GM18505 (cell line): Measurements from ENCODE around the gene IL1R2.
"Not testable (repeated sequence)": the region's sequence is repeated elsewhere in the genome, so short reads cannot be mapped to it uniquely, and the experiment has no call there.

Experiments
- ATAC-seq: cut with Tn5 transposase; IDR thresholded peaks from one replicate; pipeline ENCODE4 v1.9.1; 2021; ENCODE audit not compliant: unreplicated experiment
- POLR2A ChIP-seq: IDR thresholded peaks from 4 replicates; pipeline ENCODE4 v1.6.1; 2011; ENCODE audit warnings: borderline replicate concordance; ENCODE audit not compliant: insufficient read depth, insufficient read length; ENCODE audit errors: extremely low read depth

Gene IL1R2

GRCh38 chr2:102064679-102065674 lies 73.2 kb downstream of the IL1R2 start:
- TF ChIP-seq POLR2A = no peak
- no peak for ATAC-seq

GRCh38 chr2:102065675-102066252 lies 74.0 kb downstream of the IL1R2 start:
- ATAC-seq = no peak
- no peak for TF ChIP-seq POLR2A

DNA sequence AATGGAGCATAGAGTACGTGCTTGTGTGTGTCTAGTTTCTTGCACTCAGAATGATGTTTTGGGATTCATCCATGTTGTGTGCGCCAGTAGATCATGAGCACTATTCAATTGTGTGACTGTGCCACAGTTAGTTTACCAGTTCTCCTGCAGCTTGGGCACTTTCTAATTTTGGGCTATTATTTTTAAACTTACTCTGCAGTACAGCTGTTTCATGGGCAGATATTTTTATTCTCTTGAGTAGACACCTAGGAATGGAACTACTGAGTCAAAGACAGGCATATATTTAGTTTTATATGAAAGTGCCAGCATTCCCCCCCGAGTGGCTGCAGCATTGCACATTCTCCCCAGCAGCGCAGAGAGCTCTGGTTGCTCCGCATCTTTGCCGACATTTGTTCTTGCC lies 74.8 kb downstream of the IL1R2 start:
- TF ChIP-seq POLR2A = no peak
- no peak for ATAC-seq

- not testable (repeated sequence) for ATAC-seq
These were observed 76.4 kb downstream of the IL1R2 start for GRCh38 chr2:102068126-102068525.

DNA sequence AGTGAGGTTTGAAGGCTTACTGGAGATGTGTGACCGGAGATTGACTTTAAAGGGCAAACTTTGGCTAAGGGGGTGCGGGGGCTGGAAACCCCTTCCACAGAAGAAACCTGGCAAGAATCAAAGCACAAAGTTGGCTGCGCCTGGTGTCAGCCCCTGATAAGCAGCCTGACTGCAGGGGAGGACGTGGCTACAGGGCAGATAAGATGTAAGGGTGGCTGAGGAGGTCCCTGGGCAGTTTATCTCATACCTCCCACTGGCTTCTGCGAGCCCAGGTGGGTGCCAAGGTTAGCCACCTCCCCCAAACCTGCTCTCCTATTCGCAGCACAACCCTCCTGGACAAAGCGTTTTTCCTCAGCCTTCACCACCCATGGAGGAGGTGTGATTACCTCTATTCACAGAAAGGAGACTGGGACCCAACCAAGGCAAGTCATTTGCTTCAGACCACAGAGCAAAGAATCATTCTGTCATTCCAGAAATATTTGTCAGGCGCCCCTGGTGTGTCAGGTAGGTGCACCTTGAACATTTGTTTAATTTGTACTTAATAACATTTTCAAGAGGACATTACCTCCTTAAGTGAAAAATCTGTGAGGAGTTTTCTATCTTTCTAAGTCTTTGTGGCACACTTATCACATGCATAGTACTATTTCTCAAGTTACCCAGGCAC lies 77.7 kb downstream of the IL1R2 start:
- no peak for TF ChIP-seq POLR2A
- no peak for ATAC-seq

DNA sequence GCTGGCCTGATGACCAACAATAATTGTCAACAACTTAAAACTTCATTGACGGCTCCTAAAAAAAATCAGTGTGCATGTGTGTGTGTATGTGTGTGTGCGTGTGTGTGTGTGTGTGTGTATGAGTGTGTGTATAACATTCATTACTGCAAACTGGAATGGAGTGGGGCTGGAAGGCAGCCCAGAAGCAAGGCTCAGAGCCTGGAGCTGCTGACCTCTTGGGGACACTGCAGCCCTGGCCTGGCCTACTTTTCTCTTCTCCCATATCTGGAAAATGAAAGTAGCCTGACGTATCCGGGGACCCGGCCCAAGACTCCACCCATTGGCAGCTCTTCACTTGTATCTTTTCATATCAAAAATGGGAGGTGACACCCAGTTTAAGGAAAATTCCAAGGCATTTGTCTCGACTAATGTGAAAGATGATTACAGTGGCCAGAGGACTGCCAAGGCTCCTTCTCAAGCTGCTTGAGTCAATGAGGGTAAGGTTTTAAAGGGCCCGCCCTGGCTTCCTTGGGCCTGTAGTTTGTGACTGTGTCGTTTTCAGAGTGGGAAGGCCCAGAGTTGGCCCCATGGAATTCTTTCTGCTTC lies 78.4 kb downstream of the IL1R2 start:
- ATAC-seq = no peak
- no peak for TF ChIP-seq POLR2A

DNA sequence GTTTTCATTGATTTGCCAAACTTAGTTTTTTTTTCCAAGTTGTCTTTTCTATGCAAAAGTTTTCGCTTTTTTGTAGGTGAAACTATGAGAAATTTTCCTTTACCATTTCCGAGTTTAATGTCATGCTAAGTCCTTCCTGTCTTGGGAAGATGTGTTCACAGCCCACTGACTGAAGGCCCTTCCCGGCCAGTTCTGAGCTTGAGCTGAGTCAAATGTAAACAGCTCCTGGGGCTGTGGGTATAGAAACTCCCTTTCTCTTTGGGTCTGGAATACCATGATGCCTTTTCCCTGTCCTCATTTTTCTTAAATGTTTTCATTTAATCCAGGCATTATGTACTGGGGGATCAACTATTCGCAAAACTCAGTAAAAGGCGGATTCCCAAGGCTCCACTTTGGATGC lies 81.0 kb downstream of the IL1R2 start:
- ATAC-seq = no peak

DNA sequence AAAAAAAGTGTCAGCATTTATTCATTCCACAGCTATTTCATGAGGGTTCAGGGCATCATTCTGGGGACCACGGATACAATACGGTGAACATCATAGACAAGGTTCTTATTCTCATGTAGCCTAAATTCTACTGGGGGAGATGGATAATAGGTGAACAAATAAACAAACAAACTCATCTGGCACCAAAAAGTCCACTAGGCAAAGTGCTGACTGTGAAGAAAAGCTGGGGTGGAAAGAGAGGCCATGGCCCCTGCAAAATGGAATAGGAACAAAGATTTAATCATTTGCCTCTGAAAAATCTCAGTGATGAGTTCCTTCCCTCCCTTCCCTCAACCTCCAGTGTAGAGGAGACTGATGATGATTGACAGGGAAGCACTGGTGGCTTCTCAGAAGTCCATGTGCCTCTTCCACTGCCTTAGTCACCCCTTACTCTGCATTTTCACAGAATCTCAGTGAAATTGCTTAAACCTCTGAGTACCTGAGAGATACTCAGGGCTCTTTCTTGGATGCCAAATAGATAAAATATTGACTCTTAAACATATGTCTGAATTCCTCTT lies 81.5 kb downstream of the IL1R2 start:
- ATAC-seq = no peak
- no peak for TF ChIP-seq POLR2A

More for the DNA sequence above, 81.0 kb downstream of the IL1R2 start:
- no peak for TF ChIP-seq POLR2A

DNA sequence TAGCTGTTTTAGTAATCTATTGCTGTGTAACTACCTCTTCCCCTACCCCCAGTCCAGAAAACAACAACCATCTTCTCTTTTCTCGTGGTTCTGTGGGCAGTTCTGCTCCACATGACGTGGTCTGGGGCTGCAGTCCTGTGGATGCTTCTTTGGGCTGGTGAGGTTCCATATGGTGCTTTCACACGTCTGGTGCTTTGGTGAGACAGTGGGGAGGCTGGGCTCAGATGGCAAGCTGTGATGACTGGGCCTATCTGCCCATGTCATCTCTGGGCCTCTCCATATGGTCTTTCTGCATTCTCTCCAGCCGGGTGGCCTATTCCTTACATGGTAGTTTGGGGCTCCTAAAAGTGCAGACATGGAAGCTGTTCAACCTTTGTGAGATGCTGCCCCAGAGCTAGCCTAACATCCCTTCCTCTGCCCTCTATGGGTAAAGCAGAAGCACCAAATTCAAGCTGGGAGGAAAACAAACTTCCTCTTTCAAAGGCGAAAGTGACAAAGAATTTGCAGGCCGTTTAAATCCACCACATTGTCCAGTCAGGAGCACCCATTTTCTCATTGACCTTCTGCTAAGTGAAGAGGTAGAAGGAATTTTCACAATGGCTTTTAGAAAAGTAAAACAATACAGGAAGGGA lies 82.5 kb downstream of the IL1R2 start:
- no peak for TF ChIP-seq POLR2A
- no peak for ATAC-seq

DNA sequence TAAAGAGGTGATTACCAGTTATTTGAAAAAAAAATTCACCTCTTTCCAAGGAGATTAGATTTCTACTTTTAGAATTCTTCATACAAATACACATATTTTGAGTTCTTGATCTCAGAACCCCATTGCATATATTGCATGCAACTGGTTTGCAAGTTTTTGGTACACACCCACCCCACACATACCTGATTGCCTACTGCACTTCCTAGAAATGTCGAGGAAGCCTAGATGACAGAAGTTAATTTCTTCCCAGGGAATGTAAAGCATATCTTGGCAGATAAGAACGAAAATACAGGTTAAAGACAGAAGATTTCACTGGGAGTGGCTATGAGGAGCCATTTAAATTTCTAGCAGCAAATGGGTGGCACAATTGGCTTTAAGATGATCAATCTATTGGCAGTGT lies 83.7 kb downstream of the IL1R2 start:
- TF ChIP-seq POLR2A = no peak
- no peak for ATAC-seq

- no peak for ATAC-seq
These were observed 84.8 kb downstream of the IL1R2 start for GRCh38 chr2:102076512-102076911.

More at GRCh38 chr2:102076512-102076911, 84.8 kb downstream of the IL1R2 start:
- no peak for TF ChIP-seq POLR2A
